ENCODE data around the gene ZNF679.
"Not testable (repeated sequence)": the region's sequence is repeated elsewhere in the genome, so short reads cannot be mapped to it uniquely, and the experiment has no call there.

GRCh38 chr7:64316031-64316742 is 87.9 kb downstream of the ZNF679 start:
- TF ChIP-seq POLR2A, EP300, CTCF (IDR thresholded peaks at IDR 0.05): not testable (repeated sequence)
